ENCODE data around the gene SUCLG2. TPM values are rescaled to one million over a fixed set of nuclear protein-coding genes. Genes with fewer than 3 reads are reported as not detected.

SUCLG2 gene
- total and polyA plus RNA-seq, 9 of the 15 experiments (the other 6 are each of a cell fraction or from before 2014, with no cell fraction given): 10.1 to 41.4 (median 29.0) TPM

DNA sequence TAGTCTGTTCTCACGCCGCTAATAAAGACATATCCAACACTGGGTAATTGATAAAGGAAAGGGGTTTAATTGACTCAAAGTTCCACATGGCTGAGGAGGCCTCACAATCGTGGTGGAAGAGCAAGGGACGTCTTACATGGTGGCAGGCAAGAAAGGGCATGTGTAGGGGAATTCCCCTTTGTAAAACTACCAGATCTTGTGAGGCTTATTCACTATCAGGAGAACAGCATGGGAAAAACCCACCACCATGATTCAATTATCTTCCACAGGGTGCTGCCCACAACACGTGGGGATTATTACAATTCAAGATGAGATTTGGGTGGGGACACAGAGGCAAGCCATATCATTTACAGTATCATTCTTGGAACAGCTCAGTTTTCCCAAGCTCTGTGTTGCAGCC lies 268.0 kb downstream of the SUCLG2 start:
- intact Hi-C loops (cut with micrococcal nuclease): no loop called here
- DNase-seq (ENCODE audit: extremely low read depth in 1 of 4, low spot score in 3 of 4): no peak
- H3K4me2 ChIP-seq (ENCODE audit: insufficient read depth, low read length): no peak overlapping the region
- H3K79me2 ChIP-seq (ENCODE audit: control insufficient read depth, insufficient read depth, low read length): no peaks in the 10 kb centered on the region
- H2AFZ ChIP-seq (ENCODE audit: low read depth, low read length): no peak overlapping the region
- H3K27ac ChIP-seq (ENCODE audit: extremely low read depth, low read depth, low read length): no peak overlapping the region
- POLR2A ChIA-PET: no interaction called here
- H3K36me3 ChIP-seq (ENCODE audit: control insufficient read depth, insufficient read depth, low read length): no peaks in the 10 kb centered on the region
- H4K20me1 ChIP-seq (replicated peaks; ENCODE audit: control insufficient read depth, insufficient read depth, low read length): no peaks in the 10 kb centered on the region; the same call in 1 of the 2 replicates
- no peaks in the 10 kb centered on the region; a peak in 1 of 5 replicates for H3K4me1 ChIP-seq (replicated peaks in 1 of 2; ENCODE audit: control insufficient read depth in 2 of 2, insufficient read depth in 2 of 2, low read length in 2 of 2)
- ATAC-seq: no peak
- H3K9ac ChIP-seq (ENCODE audit: insufficient read depth in 1 of 2, low read depth in 2 of 2, low read length in 2 of 2): no peak overlapping the region
- no TSS peak for BruUV-seq (replicated peaks)
- in situ Hi-C loops (cut with MboI): no loop called here
- no peaks in the 10 kb centered on the region for H3K27me3 ChIP-seq (ENCODE audit: control insufficient read depth in 2 of 2, insufficient read depth in 2 of 2, low read length in 2 of 2)
- 56% methylated on average over 5 of the region's 5 CpGs for WGBS (ENCODE audit: insufficient coverage, low coverage, missing lambda C conversion rate)
- no peak for FAIRE-seq
- TF ChIP-seq ZNF184 (CRISPR knock-in tag; IDR thresholded peaks at IDR 0.05) (no peak), ZNF134 (CRISPR knock-in tag; conservative IDR thresholded peaks at IDR 0.05) (no peak), GATA2 (CRISPR knock-in tag; IDR thresholded peaks at IDR 0.05) (no peak), JUN (IDR thresholded peaks at IDR 0.05; ENCODE audit: borderline replicate concordance, low read depth, low read length) (no peak), JUN (CRISPR knock-in tag; IDR thresholded peaks at IDR 0.05; ENCODE audit: borderline replicate concordance) (no peak), ZNF324 (CRISPR knock-in tag; IDR thresholded peaks at IDR 0.05) (no peak), CEBPB (tag; IDR thresholded peaks at IDR 0.05) (no peak), TRIM28 (IDR thresholded peaks at IDR 0.05) (no peak), MEF2A (IDR thresholded peaks at IDR 0.05; ENCODE audit: control insufficient read depth, low read depth, low read length) (no peak), ZFP1 (CRISPR knock-in tag; IDR thresholded peaks at IDR 0.05) (no peak)
- TF ChIP-seq, protein P1, sequence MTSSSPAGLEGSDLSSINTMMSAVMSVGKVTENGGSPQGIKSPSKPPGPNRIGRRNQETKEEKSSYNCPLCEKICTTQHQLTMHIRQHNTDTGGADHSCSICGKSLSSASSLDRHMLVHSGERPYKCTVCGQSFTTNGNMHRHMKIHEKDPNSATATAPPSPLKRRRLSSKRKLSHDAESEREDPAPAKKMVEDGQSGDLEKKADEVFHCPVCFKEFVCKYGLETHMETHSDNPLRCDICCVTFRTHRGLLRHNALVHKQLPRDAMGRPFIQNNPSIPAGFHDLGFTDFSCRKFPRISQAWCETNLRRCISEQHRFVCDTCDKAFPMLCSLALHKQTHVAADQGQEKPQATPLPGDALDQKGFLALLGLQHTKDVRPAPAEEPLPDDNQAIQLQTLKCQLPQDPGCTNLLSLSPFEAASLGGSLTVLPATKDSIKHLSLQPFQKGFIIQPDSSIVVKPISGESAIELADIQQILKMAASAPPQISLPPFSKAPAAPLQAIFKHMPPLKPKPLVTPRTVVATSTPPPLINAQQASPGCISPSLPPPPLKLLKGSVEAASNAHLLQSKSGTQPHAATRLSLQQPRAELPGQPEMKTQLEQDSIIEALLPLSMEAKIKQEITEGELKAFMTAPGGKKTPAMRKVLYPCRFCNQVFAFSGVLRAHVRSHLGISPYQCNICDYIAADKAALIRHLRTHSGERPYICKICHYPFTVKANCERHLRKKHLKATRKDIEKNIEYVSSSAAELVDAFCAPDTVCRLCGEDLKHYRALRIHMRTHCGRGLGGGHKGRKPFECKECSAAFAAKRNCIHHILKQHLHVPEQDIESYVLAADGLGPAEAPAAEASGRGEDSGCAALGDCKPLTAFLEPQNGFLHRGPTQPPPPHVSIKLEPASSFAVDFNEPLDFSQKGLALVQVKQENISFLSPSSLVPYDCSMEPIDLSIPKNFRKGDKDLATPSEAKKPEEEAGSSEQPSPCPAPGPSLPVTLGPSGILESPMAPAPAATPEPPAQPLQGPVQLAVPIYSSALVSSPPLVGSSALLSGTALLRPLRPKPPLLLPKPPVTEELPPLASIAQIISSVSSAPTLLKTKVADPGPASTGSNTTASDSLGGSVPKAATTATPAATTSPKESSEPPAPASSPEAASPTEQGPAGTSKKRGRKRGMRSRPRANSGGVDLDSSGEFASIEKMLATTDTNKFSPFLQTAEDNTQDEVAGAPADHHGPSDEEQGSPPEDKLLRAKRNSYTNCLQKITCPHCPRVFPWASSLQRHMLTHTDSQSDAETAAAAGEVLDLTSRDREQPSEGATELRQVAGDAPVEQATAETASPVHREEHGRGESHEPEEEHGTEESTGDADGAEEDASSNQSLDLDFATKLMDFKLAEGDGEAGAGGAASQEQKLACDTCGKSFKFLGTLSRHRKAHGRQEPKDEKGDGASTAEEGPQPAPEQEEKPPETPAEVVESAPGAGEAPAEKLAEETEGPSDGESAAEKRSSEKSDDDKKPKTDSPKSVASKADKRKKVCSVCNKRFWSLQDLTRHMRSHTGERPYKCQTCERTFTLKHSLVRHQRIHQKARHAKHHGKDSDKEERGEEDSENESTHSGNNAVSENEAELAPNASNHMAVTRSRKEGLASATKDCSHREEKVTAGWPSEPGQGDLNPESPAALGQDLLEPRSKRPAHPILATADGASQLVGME (CRISPR knock-in tag; IDR thresholded peaks at IDR 0.05): no peak
- TF ChIP-seq, protein P2, sequence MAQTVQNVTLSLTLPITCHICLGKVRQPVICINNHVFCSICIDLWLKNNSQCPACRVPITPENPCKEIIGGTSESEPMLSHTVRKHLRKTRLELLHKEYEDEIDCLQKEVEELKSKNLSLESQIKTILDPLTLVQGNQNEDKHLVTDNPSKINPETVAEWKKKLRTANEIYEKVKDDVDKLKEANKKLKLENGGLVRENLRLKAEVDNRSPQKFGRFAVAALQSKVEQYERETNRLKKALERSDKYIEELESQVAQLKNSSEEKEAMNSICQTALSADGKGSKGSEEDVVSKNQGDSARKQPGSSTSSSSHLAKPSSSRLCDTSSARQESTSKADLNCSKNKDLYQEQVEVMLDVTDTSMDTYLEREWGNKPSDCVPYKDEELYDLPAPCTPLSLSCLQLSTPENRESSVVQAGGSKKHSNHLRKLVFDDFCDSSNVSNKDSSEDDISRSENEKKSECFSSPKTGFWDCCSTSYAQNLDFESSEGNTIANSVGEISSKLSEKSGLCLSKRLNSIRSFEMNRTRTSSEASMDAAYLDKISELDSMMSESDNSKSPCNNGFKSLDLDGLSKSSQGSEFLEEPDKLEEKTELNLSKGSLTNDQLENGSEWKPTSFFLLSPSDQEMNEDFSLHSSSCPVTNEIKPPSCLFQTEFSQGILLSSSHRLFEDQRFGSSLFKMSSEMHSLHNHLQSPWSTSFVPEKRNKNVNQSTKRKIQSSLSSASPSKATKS (CRISPR knock-in tag; IDR thresholded peaks at IDR 0.05): no peak
- TF ChIP-seq, protein P3, sequence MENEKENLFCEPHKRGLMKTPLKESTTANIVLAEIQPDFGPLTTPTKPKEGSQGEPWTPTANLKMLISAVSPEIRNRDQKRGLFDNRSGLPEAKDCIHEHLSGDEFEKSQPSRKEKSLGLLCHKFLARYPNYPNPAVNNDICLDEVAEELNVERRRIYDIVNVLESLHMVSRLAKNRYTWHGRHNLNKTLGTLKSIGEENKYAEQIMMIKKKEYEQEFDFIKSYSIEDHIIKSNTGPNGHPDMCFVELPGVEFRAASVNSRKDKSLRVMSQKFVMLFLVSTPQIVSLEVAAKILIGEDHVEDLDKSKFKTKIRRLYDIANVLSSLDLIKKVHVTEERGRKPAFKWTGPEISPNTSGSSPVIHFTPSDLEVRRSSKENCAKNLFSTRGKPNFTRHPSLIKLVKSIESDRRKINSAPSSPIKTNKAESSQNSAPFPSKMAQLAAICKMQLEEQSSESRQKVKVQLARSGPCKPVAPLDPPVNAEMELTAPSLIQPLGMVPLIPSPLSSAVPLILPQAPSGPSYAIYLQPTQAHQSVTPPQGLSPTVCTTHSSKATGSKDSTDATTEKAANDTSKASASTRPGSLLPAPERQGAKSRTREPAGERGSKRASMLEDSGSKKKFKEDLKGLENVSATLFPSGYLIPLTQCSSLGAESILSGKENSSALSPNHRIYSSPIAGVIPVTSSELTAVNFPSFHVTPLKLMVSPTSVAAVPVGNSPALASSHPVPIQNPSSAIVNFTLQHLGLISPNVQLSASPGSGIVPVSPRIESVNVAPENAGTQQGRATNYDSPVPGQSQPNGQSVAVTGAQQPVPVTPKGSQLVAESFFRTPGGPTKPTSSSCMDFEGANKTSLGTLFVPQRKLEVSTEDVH (IDR thresholded peaks at IDR 0.05; ENCODE audit: low read depth, partially characterized antibody): no peak
- CTCF ChIA-PET (ENCODE audit: low intra/inter-chr PET ratio): no interaction called here
- H3K9me1 ChIP-seq (ENCODE audit: control insufficient read depth, insufficient read depth, low read length): no peaks in the 10 kb centered on the region
- no peak overlapping the region for H3K4me3 ChIP-seq
- H3K9me3 ChIP-seq (replicated peaks; ENCODE audit: control insufficient read depth, insufficient read depth, low read depth, low read length): no peaks in the 10 kb centered on the region

All from K562 (cell line).